PC-3 (cell line): ENCODE data around the gene CACNA1C.

Source experiments
- EZH2phosphoT487 ChIP-seq: fragments of 300-600 bp; sonication (generic); IDR thresholded peaks from 2 replicates; pipeline ENCODE4 v1.6.1; 2018; ENCODE audit warnings: mild to moderate bottlenecking, antibody characterized with exemption, low read length, borderline replicate concordance
- TF ChIP-seq, protein P1 (sequence below): fragments of 300-600 bp; sonication (generic); conservative IDR thresholded peaks from 2 replicates; pipeline ENCODE4 v1.5.1; 2017; ENCODE audit warnings: antibody characterized with exemption, low read depth, mild to moderate bottlenecking, low read length

DNA sequence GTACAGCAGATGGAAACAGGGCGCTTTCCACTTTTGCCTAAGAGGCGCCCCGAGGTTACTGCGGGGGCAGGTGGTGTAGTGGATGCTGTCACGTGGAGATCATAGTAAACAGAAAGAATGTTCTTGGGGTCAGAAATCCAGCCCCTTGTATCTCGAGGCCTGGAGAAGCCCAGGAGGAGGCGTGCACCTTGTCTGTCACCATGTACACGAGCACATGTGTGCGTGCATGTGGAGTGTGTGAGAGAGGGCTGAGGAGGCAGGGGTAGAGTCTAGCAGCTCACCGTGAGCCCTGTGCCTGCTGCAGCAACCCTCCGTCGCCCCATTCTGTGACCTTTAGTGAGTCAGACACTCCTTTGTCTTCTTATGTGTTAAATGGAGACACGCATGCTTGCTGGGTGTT, 59.0 kb downstream of the CACNA1C start:
- TF ChIP-seq EZH2phosphoT487: no peak
- TF ChIP-seq, protein P1, sequence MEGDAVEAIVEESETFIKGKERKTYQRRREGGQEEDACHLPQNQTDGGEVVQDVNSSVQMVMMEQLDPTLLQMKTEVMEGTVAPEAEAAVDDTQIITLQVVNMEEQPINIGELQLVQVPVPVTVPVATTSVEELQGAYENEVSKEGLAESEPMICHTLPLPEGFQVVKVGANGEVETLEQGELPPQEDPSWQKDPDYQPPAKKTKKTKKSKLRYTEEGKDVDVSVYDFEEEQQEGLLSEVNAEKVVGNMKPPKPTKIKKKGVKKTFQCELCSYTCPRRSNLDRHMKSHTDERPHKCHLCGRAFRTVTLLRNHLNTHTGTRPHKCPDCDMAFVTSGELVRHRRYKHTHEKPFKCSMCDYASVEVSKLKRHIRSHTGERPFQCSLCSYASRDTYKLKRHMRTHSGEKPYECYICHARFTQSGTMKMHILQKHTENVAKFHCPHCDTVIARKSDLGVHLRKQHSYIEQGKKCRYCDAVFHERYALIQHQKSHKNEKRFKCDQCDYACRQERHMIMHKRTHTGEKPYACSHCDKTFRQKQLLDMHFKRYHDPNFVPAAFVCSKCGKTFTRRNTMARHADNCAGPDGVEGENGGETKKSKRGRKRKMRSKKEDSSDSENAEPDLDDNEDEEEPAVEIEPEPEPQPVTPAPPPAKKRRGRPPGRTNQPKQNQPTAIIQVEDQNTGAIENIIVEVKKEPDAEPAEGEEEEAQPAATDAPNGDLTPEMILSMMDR: no peak
